Keratinocyte (primary cell): ENCODE data around the gene PPM1M.
"Not testable (repeated sequence)": the region's sequence is repeated elsewhere in the genome, so short reads cannot be mapped to it uniquely, and the experiment has no call there.

Source experiments
- EZH2 ChIP-seq: IDR thresholded peaks from one replicate; pipeline ENCODE4 v1.6.1; 2012; ENCODE audit warnings: inconsistent platforms, mild to moderate bottlenecking, low read length, moderate library complexity
- TF ChIP-seq, protein P1 (sequence below), 3 experiments: IDR thresholded peaks in 1 of 3; conservative IDR thresholded peaks in 1 of 3; optimal IDR thresholded peaks in 1 of 3; 2 replicates in 2 of 3; 3 replicates in 1 of 3; pipeline versions ENCODE3 to v1.5.1; 2011; ENCODE audit warnings: low read length in 3 of 3, mild to moderate bottlenecking in 3 of 3, moderate library complexity in 2 of 3, control low read depth in 1 of 3, inconsistent platforms in 1 of 3; ENCODE audit not compliant: insufficient read depth in 2 of 3; ENCODE audit errors: extremely low read depth in 1 of 3

DNA sequence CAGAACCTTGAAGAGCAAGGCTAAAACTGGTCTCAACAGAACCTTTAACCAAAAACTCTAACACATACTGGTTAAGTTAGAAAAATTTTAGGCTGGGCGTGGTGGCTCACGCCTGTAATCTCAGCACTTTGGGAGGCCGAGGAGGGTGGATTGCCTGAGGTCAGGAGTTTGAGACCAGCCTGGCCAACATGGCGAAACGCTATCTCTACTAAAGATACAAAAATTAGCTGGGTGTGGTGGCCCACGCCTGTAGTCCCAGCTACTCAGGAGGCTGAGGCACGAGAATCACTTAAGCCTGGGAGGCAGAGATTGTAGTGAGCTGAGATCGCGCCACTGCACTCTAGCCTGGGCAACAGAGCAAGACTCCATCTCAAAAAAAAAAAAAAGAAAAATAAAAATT is 26.6 kb downstream of the PPM1M start:
- TF ChIP-seq, protein P1, sequence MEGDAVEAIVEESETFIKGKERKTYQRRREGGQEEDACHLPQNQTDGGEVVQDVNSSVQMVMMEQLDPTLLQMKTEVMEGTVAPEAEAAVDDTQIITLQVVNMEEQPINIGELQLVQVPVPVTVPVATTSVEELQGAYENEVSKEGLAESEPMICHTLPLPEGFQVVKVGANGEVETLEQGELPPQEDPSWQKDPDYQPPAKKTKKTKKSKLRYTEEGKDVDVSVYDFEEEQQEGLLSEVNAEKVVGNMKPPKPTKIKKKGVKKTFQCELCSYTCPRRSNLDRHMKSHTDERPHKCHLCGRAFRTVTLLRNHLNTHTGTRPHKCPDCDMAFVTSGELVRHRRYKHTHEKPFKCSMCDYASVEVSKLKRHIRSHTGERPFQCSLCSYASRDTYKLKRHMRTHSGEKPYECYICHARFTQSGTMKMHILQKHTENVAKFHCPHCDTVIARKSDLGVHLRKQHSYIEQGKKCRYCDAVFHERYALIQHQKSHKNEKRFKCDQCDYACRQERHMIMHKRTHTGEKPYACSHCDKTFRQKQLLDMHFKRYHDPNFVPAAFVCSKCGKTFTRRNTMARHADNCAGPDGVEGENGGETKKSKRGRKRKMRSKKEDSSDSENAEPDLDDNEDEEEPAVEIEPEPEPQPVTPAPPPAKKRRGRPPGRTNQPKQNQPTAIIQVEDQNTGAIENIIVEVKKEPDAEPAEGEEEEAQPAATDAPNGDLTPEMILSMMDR (optimal IDR thresholded peaks at IDR 0.05 in 1 of 3, IDR thresholded peaks at IDR 0.05 in 1 of 3, conservative IDR thresholded peaks at IDR 0.05 in 1 of 3; ENCODE audit: extremely low read depth in 1 of 3, insufficient read depth in 2 of 3, low read length in 3 of 3) = not testable (repeated sequence)
- not testable (repeated sequence) for TF ChIP-seq EZH2
